LNCaP clone FGC (cell line): ENCODE results near the gene ARFRP1.

Experiments used
- DNase-seq: peaks from one replicate; pipeline ENCODE4 v3.0.0-alpha.2; 2011; ENCODE audit warnings: low read depth
- H3K4me3 ChIP-seq: 2 replicates; pipeline ENCODE4 v1.5.1; 2011; ENCODE audit warnings: mild to moderate bottlenecking, low read depth, low read length, control low read depth
- TF ChIP-seq, protein P1 (sequence below): IDR thresholded peaks from 2 replicates; pipeline ENCODE4 v1.5.1; 2012; ENCODE audit warnings: mild to moderate bottlenecking; ENCODE audit not compliant: control insufficient read depth, insufficient read depth; ENCODE audit errors: extremely low read depth

Gene ARFRP1

DNA sequence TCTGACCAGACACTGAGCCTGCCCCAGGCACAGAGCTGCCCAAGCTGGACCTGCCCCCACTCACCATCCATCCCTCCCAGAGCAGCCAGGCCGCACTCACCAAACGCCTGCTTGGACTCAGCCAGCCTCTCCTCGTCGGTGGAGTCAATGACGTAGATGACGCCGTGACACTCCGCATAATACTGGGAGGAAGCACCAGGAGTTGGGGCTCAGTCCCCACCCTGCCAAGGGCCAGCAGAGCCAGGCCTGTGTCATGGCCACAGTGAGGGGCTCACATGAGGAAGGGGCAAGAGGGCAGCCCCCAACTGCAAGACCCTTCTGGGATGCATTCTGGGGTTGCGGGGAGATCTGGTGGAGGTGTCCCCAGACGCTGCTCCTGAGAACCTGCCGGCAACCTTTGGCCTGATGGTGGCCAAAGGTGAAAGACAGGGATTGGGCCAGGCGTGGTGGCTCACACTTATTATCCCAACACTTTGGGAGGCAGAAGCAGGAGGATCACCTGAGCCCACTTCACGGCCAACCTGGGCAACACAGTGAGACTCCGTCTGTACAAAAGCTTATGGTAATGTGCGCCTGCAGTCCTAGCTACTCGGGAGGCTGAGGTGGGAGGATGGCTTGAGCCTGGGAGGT lies 5.6 kb downstream of the ARFRP1 start:
- H3K4me3 ChIP-seq = no peak overlapping the region
- DNase-seq = no peak
- TF ChIP-seq, protein P1, sequence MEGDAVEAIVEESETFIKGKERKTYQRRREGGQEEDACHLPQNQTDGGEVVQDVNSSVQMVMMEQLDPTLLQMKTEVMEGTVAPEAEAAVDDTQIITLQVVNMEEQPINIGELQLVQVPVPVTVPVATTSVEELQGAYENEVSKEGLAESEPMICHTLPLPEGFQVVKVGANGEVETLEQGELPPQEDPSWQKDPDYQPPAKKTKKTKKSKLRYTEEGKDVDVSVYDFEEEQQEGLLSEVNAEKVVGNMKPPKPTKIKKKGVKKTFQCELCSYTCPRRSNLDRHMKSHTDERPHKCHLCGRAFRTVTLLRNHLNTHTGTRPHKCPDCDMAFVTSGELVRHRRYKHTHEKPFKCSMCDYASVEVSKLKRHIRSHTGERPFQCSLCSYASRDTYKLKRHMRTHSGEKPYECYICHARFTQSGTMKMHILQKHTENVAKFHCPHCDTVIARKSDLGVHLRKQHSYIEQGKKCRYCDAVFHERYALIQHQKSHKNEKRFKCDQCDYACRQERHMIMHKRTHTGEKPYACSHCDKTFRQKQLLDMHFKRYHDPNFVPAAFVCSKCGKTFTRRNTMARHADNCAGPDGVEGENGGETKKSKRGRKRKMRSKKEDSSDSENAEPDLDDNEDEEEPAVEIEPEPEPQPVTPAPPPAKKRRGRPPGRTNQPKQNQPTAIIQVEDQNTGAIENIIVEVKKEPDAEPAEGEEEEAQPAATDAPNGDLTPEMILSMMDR = no peak

DNA sequence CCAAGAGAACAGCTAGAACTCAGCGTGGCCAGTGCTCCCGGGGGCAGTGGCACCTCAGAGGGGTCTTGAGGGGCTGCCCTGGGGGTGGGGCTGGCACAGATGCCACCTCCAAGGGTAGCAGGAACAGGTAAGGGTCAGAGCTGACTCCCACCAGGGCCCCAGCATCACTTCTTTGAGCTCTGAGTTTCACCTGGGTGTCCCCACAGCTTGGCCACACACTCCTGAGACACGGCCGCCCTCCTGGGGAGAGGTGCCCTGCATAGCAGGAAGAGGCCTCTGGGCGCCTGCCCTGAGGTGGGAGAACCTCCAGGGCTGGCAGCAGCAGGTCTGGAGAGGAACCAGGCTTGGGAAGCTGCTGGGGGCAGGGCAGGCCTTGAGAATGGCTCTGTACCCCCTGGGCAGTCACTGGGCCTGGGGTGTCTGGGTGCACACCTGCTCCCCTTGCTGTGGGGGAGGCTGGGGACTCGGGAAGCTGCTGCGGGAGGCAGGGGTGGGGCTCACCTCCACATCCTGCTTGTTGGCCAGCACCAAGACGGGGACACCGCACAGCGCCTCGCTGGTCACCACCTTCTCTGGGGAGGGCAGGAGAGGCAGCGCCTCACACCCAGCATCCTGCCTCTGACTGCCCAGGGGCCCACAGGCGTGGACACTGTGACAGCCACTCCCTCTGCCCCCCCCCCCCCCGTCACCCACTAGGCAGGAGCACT lies 6.3 kb downstream of the ARFRP1 start:
- DNase-seq = no peak
- H3K4me3 ChIP-seq = no peak overlapping the region
- TF ChIP-seq, protein P1 = no peak

DNA sequence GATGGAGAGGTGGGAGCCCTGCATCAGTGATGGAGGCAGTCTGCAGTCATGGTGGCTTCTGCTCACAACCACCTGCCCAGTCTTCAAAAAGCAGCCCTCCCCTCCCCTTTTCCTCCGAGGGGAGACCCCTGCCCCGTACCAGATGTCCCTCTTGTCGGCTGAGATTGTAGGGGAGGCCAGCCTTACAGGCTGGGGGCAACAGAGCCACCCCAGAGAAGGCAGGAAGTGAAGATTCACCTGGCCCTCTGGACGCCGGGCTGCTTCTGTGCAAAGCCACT lies 6.8 kb downstream of the ARFRP1 start:
- DNase-seq = no peak
- H3K4me3 ChIP-seq = no peak overlapping the region
- TF ChIP-seq, protein P1 = no peak

DNA sequence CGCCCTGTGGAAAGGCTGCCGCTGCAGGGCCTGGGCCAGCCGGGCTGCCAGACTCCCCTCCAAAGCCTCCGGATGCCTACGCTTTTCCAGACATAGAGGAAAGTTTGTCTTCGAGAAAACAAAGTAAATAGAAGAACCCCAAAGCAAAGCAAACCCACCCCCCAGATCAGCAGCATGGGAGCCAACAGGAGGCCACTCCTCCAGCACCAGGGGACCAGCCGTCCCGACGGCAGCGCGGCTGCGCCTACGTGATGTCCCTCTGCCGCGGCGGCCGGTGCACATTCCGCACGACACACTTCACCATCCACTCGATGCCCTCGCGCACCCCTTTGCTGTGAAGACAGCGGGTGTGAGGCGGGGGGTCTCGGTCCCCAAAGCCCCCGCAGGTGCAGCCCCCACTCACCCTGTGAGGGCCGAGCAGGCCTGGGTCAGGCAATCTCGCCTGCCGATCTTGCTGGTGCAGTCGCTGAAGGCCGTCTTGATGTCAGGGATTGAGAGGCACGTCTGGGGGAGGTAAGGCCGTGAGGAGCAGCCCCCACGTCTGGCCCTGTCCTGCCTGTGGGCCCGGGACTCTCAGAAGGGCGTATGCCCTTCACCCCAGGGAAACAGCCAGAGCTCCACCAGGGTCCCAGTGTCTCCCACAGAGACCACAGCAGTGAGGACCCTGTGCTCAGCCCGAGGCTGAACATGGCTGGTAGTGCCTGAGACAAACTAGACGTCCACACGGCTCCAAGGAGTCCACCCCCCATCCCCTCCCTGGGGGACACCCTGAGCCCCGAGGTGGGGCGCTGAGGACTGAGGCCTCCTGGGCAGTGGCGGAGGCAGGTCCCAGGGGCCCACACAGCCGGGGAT lies 7.4 kb downstream of the ARFRP1 start:
- DNase-seq = no peak
- TF ChIP-seq, protein P1 = no peak
- H3K4me3 ChIP-seq = no peak overlapping the region

DNA sequence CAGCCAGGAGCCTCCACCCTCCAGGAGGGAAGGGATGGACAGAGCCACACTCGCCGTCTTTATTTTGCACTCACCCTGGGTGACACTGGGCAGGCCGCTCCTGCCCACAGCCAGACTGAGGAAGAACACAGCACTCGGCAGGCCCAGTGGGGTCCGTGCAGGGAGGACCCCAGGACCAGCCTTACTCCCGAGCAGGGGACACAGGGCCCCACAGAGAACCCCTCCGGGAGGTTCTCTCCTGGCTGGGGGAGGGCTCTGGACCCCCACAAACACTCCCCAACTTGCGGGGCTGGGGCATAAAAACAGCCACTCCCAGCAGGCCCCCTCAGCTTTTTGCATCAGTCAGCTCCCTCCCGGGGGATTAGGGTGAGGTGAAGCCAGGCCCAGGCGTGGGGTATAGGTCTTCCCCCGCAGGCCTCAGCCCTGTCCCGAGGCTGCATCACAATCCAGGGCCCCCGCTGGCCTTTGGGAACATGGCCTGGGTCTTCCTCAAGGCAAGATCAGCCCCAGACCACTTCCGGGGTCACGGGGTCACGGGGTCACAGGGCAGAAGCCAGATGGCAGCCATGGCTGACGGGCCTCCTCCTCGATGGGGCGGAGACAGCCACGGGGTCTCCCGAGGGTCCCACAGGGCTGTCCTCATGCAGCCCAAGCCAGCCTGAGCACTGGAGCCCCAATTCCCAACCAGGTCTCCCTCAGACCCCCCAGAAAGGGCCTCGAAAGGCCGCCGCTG lies 8.1 kb downstream of the ARFRP1 start:
- no peak for DNase-seq
- H3K4me3 ChIP-seq = no peak overlapping the region
- TF ChIP-seq, protein P1 = no peak

DNA sequence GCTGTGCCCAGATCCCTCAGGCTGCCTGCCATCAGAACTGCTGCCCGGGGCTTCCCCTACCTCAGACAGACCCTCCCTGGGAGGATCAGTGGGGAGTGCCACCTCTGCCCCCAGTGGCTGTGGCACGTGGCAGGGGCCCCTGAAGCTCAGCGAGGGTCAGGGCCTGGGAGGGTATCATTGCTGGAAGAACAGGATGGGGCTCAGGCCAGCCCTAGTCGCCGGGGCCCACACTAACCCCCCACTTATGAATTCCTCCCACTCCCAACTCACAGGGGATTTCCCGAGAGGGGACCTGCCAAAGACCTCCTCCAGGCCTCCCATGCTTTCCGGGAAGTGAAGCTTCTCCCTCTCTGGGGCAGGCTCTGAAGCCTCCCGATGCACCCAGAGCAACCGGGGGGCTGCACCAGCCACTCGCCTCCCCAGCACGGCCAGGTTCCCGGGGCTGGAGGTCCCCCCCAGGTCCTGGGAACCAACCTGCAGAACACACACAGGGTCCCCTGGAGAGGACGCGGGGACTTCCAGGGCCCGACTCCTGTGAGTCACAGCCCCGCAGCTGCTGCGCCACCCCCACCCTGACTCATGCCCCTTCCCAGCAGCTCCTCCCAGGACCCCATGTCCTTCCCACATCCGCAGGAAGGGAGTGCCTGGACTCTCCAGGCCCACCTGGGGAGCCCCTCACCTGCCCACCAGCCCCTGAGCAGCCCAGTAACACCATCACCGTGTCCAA lies 8.9 kb downstream of the ARFRP1 start:
- TF ChIP-seq, protein P1 = no peak
- DNase-seq = no peak
- no peak overlapping the region for H3K4me3 ChIP-seq
